NAMALWA (cell line): ENCODE measurements around the gene TSPAN18.
A peak's percentile ranks its signal among the peaks of the same experiment; 100 is the strongest.

Experiments
- DNase-seq: peaks from one replicate; pipeline ENCODE4 v3.0.0-alpha.2; 2015; ENCODE audit warnings: low spot score

Gene TSPAN18

GRCh38 chr11:44711113-44711786, 15.5 kb upstream of the TSPAN18 start:
- no peak for DNase-seq

- DNase-seq = no peak
These were observed 14.8 kb upstream of the TSPAN18 start for GRCh38 chr11:44711787-44712608.

GRCh38 chr11:44713022-44713421, 13.7 kb upstream of the TSPAN18 start:
- DNase-seq = no peak

- DNase-seq = no peak
These were observed 10.5 kb upstream of the TSPAN18 start for GRCh38 chr11:44716256-44716655.

GRCh38 chr11:44718057-44718456, 8.7 kb upstream of the TSPAN18 start:
- no peak for DNase-seq

GRCh38 chr11:44718612-44719390, 8.0 kb upstream of the TSPAN18 start:
- no peak for DNase-seq

GRCh38 chr11:44725016-44725685, 1.6 kb upstream of the TSPAN18 start:
- DNase-seq = no peak

- DNase-seq = no peak
These were observed 942 bp upstream of the TSPAN18 start for GRCh38 chr11:44725757-44726282.

- DNase-seq = no peak
These were observed 281 bp downstream of the TSPAN18 start for GRCh38 chr11:44727114-44727372.

- peak; percentile 60 for DNase-seq
These were observed 868 bp downstream of the TSPAN18 start for GRCh38 chr11:44727373-44728287.

- DNase-seq = no peak
These were observed 1.7 kb downstream of the TSPAN18 start for GRCh38 chr11:44728491-44728910.

- no peak for DNase-seq
These were observed 2.3 kb downstream of the TSPAN18 start for GRCh38 chr11:44729063-44729462.

GRCh38 chr11:44729713-44730112, 3.0 kb downstream of the TSPAN18 start:
- DNase-seq = no peak

GRCh38 chr11:44730775-44731174, 4.0 kb downstream of the TSPAN18 start:
- DNase-seq = no peak

GRCh38 chr11:44731685-44732430, 5.1 kb downstream of the TSPAN18 start:
- no peak for DNase-seq

- DNase-seq = no peak
These were observed 5.8 kb downstream of the TSPAN18 start for GRCh38 chr11:44732564-44732963.

- DNase-seq = no peak
These were observed 7.1 kb downstream of the TSPAN18 start for GRCh38 chr11:44733877-44734276.

GRCh38 chr11:44734843-44735381, 8.2 kb downstream of the TSPAN18 start:
- no peak for DNase-seq

- no peak for DNase-seq
These were observed 10.0 kb downstream of the TSPAN18 start for GRCh38 chr11:44736791-44737190.
